Measurements from ENCODE around the gene GJB3. TPM values are rescaled to one million over a fixed set of nuclear protein-coding genes. Genes with fewer than 3 reads are reported as not detected.

The GJB3 gene
- total RNA-seq, 1 experiment from 2014 or later = 0.52 TPM

DNA sequence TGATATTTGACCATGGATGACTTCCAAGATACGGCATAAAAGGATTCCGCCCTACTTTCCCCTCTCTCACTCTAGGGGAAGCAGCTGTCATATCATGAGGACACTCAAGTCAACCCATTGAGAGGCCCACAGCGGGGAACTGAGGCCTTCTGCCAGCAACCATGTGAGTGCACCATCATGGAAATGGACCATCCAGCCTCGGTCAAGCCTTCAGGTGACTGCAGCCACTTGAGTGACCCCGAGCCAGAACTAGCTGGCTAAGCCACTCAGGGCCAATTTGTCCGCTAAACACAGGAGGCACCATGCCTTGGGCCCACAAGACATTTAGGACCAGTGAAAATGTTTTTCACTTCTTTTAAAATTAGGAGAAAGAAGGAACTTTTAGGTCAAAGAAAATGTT, 37.2 kb upstream of the GJB3 start:
- H3K27ac Mint-ChIP-seq (ENCODE audit: unreplicated experiment) = no peak overlapping the region
- no peaks in the 10 kb centered on the region for H3K9me3 ChIP-seq
- CTCF ChIA-PET = interaction anchor here (1.7 kb wide), 1 partner anchor 195 kb away, joined by 5 read pairs; no protein-coding TSS in a partner anchor

DNA sequence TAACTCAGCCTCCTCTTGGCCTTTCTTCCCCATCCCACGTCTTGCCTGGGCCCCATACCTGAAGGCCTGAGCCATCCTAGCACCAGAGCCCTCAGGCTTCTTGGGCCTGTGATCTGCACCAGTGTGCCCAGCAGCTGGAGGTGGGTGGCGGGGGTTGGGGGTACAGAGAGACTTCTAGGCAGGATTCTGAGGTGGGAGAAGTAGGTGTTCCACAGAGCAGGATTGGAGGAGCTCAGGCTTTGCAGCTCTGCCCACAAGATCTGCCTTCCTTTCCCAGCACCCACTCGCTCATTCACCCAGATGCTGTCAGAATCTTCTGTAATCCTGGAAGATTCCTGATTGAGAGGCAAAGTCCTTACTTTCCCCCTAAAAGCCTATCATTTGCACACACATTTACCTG, 36.2 kb upstream of the GJB3 start:
- Histone ChIP-seq H3K4me1 (peaks cover 10% of the 10 kb centered on the region), H3K9me3 (no peaks in the 10 kb centered on the region), H3K4me3 (ENCODE audit: low read depth, low read length) (no peak overlapping the region), H3K36me3 (ENCODE audit: control insufficient read depth, insufficient read depth, low read length) (no peaks in the 10 kb centered on the region), H3K27me3 (replicated peaks; ENCODE audit: control insufficient read depth, insufficient read depth, low read length) (no peaks in the 10 kb centered on the region)
- peaks cover 10% of the 10 kb centered on the region for H3K4me1 Mint-ChIP-seq (ENCODE audit: low read depth, unreplicated experiment)
- intact Hi-C loops (cut with micrococcal nuclease; ENCODE audit: unreplicated experiment) = loop anchor here (5.0 kb wide), 3 partner anchors 98 to 633 kb away; no protein-coding TSS in a partner anchor
- no peak overlapping the region for H3K4me3 Mint-ChIP-seq (ENCODE audit: unreplicated experiment)
- H3K36me3 Mint-ChIP-seq (ENCODE audit: insufficient read depth, unreplicated experiment) = no peaks in the 10 kb centered on the region
- H3K27me3 Mint-ChIP-seq (ENCODE audit: insufficient read depth, unreplicated experiment) = no peaks in the 10 kb centered on the region
- no peak overlapping the region for H3K27ac Mint-ChIP-seq (ENCODE audit: unreplicated experiment)
- no peaks in the 10 kb centered on the region for H3K9me3 Mint-ChIP-seq (ENCODE audit: unreplicated experiment)
- no TSS peak for BruUV-seq (replicated peaks)
- TF ChIP-seq, protein P1, sequence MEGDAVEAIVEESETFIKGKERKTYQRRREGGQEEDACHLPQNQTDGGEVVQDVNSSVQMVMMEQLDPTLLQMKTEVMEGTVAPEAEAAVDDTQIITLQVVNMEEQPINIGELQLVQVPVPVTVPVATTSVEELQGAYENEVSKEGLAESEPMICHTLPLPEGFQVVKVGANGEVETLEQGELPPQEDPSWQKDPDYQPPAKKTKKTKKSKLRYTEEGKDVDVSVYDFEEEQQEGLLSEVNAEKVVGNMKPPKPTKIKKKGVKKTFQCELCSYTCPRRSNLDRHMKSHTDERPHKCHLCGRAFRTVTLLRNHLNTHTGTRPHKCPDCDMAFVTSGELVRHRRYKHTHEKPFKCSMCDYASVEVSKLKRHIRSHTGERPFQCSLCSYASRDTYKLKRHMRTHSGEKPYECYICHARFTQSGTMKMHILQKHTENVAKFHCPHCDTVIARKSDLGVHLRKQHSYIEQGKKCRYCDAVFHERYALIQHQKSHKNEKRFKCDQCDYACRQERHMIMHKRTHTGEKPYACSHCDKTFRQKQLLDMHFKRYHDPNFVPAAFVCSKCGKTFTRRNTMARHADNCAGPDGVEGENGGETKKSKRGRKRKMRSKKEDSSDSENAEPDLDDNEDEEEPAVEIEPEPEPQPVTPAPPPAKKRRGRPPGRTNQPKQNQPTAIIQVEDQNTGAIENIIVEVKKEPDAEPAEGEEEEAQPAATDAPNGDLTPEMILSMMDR (IDR thresholded peaks at IDR 0.05; ENCODE audit: insufficient read depth in 1 of 2, low read depth in 1 of 2, low read length in 1 of 2, severe bottlenecking in 1 of 2, unreplicated experiment in 1 of 2) = no peak
- ChIA-PET CTCF (no interaction called here), POLR2A (no interaction called here)
- no peak for DNase-seq

More for the DNA sequence above, 37.2 kb upstream of the GJB3 start:
- intact Hi-C loops (cut with micrococcal nuclease; ENCODE audit: unreplicated experiment) = loop anchor here (2.0 to 5.0 kb wide), 4 partner anchors 63 to 631 kb away; no protein-coding TSS in a partner anchor
- Mint-ChIP-seq H3K9me3 (ENCODE audit: unreplicated experiment) (no peaks in the 10 kb centered on the region), H3K4me3 (ENCODE audit: unreplicated experiment) (no peak overlapping the region), H3K27me3 (ENCODE audit: insufficient read depth, unreplicated experiment) (no peaks in the 10 kb centered on the region), H3K4me1 (ENCODE audit: low read depth, unreplicated experiment) (peaks cover 10% of the 10 kb centered on the region), H3K36me3 (ENCODE audit: insufficient read depth, unreplicated experiment) (no peaks in the 10 kb centered on the region)
- Histone ChIP-seq H3K4me1 (peaks cover 10% of the 10 kb centered on the region), H3K27me3 (replicated peaks; ENCODE audit: control insufficient read depth, insufficient read depth, low read length) (no peaks in the 10 kb centered on the region), H3K4me3 (ENCODE audit: low read depth, low read length) (no peak overlapping the region), H3K36me3 (ENCODE audit: control insufficient read depth, insufficient read depth, low read length) (no peaks in the 10 kb centered on the region)
- POLR2A ChIA-PET = no interaction called here
- TF ChIP-seq, protein P1 (IDR thresholded peaks at IDR 0.05; ENCODE audit: insufficient read depth in 1 of 2, low read depth in 1 of 2, low read length in 1 of 2, severe bottlenecking in 1 of 2, unreplicated experiment in 1 of 2) = no peak
- DNase-seq = no peak
- no TSS peak for BruUV-seq (replicated peaks)

DNA sequence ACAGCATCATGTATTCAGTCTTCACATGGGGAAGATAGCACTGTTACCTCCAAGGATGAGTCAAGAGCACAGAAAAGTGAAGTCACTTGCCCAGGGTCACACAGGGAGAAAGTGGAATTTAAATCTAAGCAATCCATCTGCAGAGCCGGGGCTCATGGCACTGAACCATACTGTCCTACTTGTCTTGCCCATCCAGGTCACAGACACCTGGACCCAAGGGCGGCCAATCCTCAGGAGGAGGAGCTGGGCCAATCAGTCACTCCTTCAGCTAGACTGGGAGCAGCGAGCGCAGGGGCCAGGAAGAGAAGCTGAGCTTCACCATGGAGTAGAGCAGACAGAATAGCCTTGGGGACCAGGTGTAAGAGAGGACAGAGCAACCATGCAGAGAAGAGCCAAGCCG, 35.3 kb upstream of the GJB3 start:
- Mint-ChIP-seq H3K27ac (ENCODE audit: unreplicated experiment) (no peak overlapping the region), H3K36me3 (ENCODE audit: insufficient read depth, unreplicated experiment) (no peaks in the 10 kb centered on the region), H3K9me3 (ENCODE audit: unreplicated experiment) (no peaks in the 10 kb centered on the region), H3K4me1 (ENCODE audit: low read depth, unreplicated experiment) (peaks cover 10% of the 10 kb centered on the region), H3K27me3 (ENCODE audit: insufficient read depth, unreplicated experiment) (no peaks in the 10 kb centered on the region), H3K4me3 (ENCODE audit: unreplicated experiment) (no peak overlapping the region)
- DNase-seq = no peak
- intact Hi-C loops (cut with micrococcal nuclease; ENCODE audit: unreplicated experiment) = no loop called here
- ChIA-PET CTCF (no interaction called here), POLR2A (no interaction called here)
- Histone ChIP-seq H3K27me3 (replicated peaks; ENCODE audit: control insufficient read depth, insufficient read depth, low read length) (no peaks in the 10 kb centered on the region), H3K36me3 (ENCODE audit: control insufficient read depth, insufficient read depth, low read length) (no peaks in the 10 kb centered on the region), H3K4me3 (ENCODE audit: low read depth, low read length) (no peak overlapping the region), H3K4me1 (peaks cover 10% of the 10 kb centered on the region), H3K9me3 (no peaks in the 10 kb centered on the region)
- BruUV-seq (replicated peaks) = no TSS peak
- TF ChIP-seq, protein P1 (IDR thresholded peaks at IDR 0.05; ENCODE audit: insufficient read depth in 1 of 2, low read depth in 1 of 2, low read length in 1 of 2, severe bottlenecking in 1 of 2, unreplicated experiment in 1 of 2) = no peak
